Measurements from ENCODE around the gene RRP1. TPM values are rescaled to one million over a fixed set of nuclear protein-coding genes. Genes with fewer than 3 reads are reported as not detected.
"Not testable (repeated sequence)": the region's sequence is repeated elsewhere in the genome, so short reads cannot be mapped to it uniquely, and the experiment has no call there.

Gene RRP1
- total RNA-seq, 4 donors from 2014 or later, result 22.0 to 66.8 (median 25.4) TPM

DNA sequence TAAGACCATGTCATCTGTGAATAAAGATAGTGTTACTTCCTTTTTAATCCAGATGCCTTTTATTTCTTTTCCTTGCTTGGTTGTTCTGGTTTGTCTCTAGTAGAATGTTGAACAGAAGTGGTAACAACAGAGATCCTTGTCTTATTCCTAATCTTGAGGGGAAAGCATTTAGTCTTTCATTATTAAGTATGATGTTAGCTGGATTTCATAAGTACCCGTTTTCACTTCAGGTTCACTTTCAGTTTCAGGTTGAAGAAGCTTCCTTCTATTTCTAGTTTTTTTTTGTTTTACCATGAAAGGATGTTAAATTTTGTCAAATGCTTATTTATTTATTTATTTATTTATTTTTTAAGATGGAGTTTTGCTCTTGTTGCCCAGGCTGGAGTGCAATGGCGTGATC lies 53.4 kb downstream of the RRP1 start:
- DNase-seq (ENCODE audit: low spot score), result no peak
- ATAC-seq (ENCODE audit: low FRiP score), result no peak
- TF ChIP-seq CTCF (IDR thresholded peaks at IDR 0.05), result no peak

DNA sequence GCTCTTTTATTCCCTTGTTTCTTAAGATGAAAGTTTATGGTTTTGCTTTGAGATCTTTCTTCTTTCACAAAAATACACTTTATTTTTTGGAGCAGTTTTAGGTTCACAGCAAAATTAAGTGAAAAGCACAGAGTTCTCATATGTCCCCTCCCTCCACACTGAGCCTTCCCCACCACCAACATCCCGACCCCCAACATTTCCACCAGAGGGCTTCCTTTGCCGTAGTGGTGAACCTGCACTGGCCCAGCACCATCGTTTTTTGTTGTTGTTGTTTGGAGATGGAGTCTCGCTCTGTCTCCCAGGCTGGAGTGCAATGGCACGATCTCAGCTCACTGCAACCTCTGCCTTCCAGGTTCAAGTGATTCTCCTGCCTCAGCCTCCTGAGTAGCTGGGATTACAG lies 55.5 kb downstream of the RRP1 start:
- not testable (repeated sequence) for DNase-seq (ENCODE audit: low spot score); ATAC-seq (ENCODE audit: low FRiP score)

GRCh38 chr21:43845386-43845785 lies 56.0 kb downstream of the RRP1 start:
- DNase-seq (ENCODE audit: low spot score), result no peak
- no peak for TF ChIP-seq CTCF (IDR thresholded peaks at IDR 0.05)
- no peak for ATAC-seq (ENCODE audit: low FRiP score)

- no peak for ATAC-seq (ENCODE audit: low FRiP score)
- no peak for TF ChIP-seq CTCF (IDR thresholded peaks at IDR 0.05)
- no peak for DNase-seq (ENCODE audit: low spot score)
Observed at GRCh38 chr21:43846430-43846829, 57.1 kb downstream of the RRP1 start.

- DNase-seq (ENCODE audit: low spot score), result no peak
- no peak for ATAC-seq (ENCODE audit: low FRiP score)
- no peak for TF ChIP-seq CTCF (IDR thresholded peaks at IDR 0.05)
Observed at GRCh38 chr21:43847301-43847700, 57.9 kb downstream of the RRP1 start.

- DNase-seq (ENCODE audit: low spot score) (no peak), ATAC-seq (ENCODE audit: low FRiP score) (no peak)
- TF ChIP-seq CTCF (IDR thresholded peaks at IDR 0.05), result no peak
Observed at GRCh38 chr21:43848771-43849170, 59.4 kb downstream of the RRP1 start.

DNA sequence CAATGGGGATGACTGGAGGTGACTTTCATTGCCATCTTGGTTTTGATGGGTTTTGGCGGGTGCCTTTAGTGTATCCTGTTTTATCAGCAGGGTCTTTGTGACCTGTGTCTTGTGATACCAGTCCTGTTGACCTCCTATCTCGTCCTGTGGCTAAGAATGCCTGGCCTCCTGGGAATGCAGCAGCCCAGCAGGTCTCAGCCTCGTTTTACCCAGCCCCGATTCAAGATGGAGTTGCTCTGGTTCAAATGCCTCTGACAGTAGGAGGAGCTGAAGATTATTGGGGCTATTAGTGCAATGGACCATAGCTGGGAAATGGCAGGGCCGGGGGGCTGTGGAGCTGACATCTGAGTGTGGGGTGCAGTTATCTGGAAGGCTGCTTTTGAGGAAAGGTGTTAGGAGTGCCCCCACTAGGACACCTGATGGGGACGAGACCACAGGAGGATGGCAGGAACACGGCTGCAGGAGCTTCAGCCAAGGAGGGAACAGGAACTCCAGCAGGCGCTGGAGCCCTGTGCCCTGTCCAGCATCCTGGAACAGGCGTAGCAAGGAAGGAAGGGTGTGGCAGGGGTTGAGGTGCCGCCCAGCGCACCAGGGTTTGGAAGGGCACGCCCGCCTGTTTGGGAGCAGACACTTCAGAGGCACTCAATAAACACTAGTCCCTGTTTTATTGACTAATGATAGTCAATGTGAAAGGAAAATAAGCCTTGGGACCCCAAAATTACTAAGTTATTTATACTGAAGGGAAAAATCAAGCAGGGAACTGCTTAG lies 60.3 kb downstream of the RRP1 start:
- ATAC-seq (ENCODE audit: low FRiP score), result no peak
- no peak for DNase-seq (ENCODE audit: low spot score)
- no peak for TF ChIP-seq CTCF (IDR thresholded peaks at IDR 0.05)
